Measurements from ENCODE around the gene MAP4K1. TPM values are rescaled to one million over a fixed set of nuclear protein-coding genes. Genes with fewer than 3 reads are reported as not detected.

MAP4K1 gene
- total RNA-seq, 1 experiment from 2014 or later = 2.3 TPM

- peak; percentile 71 for DNase-seq
- no peaks in the 10 kb centered on the region for H3K9me2 ChIP-seq (replicated peaks; ENCODE audit: low read length)
- H3K9ac ChIP-seq (ENCODE audit: low read length) = peak overlapping the region; percentile 100
- TF ChIP-seq EZH2 (IDR thresholded peaks at IDR 0.05; ENCODE audit: low read length, unreplicated experiment) (no peak), EZH2phosphoT487 (IDR thresholded peaks at IDR 0.05; ENCODE audit: borderline replicate concordance, low read length) (no peak)
- TF ChIP-seq, protein P1, sequence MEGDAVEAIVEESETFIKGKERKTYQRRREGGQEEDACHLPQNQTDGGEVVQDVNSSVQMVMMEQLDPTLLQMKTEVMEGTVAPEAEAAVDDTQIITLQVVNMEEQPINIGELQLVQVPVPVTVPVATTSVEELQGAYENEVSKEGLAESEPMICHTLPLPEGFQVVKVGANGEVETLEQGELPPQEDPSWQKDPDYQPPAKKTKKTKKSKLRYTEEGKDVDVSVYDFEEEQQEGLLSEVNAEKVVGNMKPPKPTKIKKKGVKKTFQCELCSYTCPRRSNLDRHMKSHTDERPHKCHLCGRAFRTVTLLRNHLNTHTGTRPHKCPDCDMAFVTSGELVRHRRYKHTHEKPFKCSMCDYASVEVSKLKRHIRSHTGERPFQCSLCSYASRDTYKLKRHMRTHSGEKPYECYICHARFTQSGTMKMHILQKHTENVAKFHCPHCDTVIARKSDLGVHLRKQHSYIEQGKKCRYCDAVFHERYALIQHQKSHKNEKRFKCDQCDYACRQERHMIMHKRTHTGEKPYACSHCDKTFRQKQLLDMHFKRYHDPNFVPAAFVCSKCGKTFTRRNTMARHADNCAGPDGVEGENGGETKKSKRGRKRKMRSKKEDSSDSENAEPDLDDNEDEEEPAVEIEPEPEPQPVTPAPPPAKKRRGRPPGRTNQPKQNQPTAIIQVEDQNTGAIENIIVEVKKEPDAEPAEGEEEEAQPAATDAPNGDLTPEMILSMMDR (conservative IDR thresholded peaks at IDR 0.05; ENCODE audit: low read depth, low read length) = no peak
- intact Hi-C loops (cut with micrococcal nuclease) = loop anchor here (10.0 kb wide), 1 partner anchor 54 kb away; no protein-coding TSS in a partner anchor
- H2AFZ ChIP-seq (ENCODE audit: low read length) = no peak overlapping the region
- POLR2A ChIA-PET (ENCODE audit: unreplicated experiment) = no interaction called here
- ATAC-seq = no peak
- H3K27ac ChIP-seq (ENCODE audit: low read length) = peak overlapping the region; percentile 81
- BruUV-seq (replicated peaks) = no TSS peak
- H3K9me3 ChIP-seq (ENCODE audit: low read length) = no peaks in the 10 kb centered on the region
- peaks cover 86% of the 10 kb centered on the region for H3K79me2 ChIP-seq (ENCODE audit: low read length)
- H3K4me1 ChIP-seq (ENCODE audit: insufficient read depth, low read length) = peaks cover 52% of the 10 kb centered on the region
- peaks cover 38% of the 10 kb centered on the region for H3K36me3 ChIP-seq (ENCODE audit: low read depth, low read length)
- CTCF ChIA-PET = no interaction called here
- no peaks in the 10 kb centered on the region for H3K27me3 ChIP-seq (ENCODE audit: low read length)
- peaks cover 66% of the 10 kb centered on the region for H4K20me1 ChIP-seq (ENCODE audit: low read length)
- H3K4me3 ChIP-seq (ENCODE audit: low read length) = peak overlapping the region; percentile 99
- no peaks in the 10 kb centered on the region for H3F3A ChIP-seq (ENCODE audit: low read length, unreplicated experiment)
- H3K4me2 ChIP-seq (ENCODE audit: low read length) = peak overlapping the region; percentile 94
Observed at GRCh38 chr19:38650911-38651584, 33.3 kb upstream of the MAP4K1 start.

- no peaks in the 10 kb centered on the region for H3K27me3 ChIP-seq (ENCODE audit: low read length)
- ChIA-PET CTCF (no interaction called here), POLR2A (ENCODE audit: unreplicated experiment) (interaction anchor here (0.6 to 0.8 kb wide), 2 partner anchors 33 to 756 kb away, joined by 3 to 4 read pairs; no protein-coding TSS in a partner anchor)
- H4K20me1 ChIP-seq (ENCODE audit: low read length) = peaks cover 59% of the 10 kb centered on the region
- no peaks in the 10 kb centered on the region for H3K9me2 ChIP-seq (replicated peaks; ENCODE audit: low read length)
- TF ChIP-seq EZH2 (IDR thresholded peaks at IDR 0.05; ENCODE audit: low read length, unreplicated experiment) (no peak), EZH2phosphoT487 (IDR thresholded peaks at IDR 0.05; ENCODE audit: borderline replicate concordance, low read length) (no peak)
- TF ChIP-seq, protein P1 (conservative IDR thresholded peaks at IDR 0.05; ENCODE audit: low read depth, low read length) = no peak
- intact Hi-C loops (cut with micrococcal nuclease) = loop anchor here (10.0 kb wide), 1 partner anchor 55 kb away; no protein-coding TSS in a partner anchor
- H3K4me1 ChIP-seq (ENCODE audit: insufficient read depth, low read length) = peaks cover 44% of the 10 kb centered on the region
- TSS peak; percentile 63 for BruUV-seq (replicated peaks)
- H3F3A ChIP-seq (ENCODE audit: low read length, unreplicated experiment) = no peaks in the 10 kb centered on the region
- no peak overlapping the region for H2AFZ ChIP-seq (ENCODE audit: low read length)
- peak overlapping the region; percentile 100 for H3K9ac ChIP-seq (ENCODE audit: low read length)
- peaks cover 78% of the 10 kb centered on the region for H3K79me2 ChIP-seq (ENCODE audit: low read length)
- H3K9me3 ChIP-seq (ENCODE audit: low read length) = no peaks in the 10 kb centered on the region
- peak; percentile 27 for ATAC-seq
- peaks cover 31% of the 10 kb centered on the region for H3K36me3 ChIP-seq (ENCODE audit: low read depth, low read length)
- no peak for DNase-seq
- peak overlapping the region; percentile 99 for H3K4me3 ChIP-seq (ENCODE audit: low read length)
- H3K4me2 ChIP-seq (ENCODE audit: low read length) = peak overlapping the region; percentile 94
- H3K27ac ChIP-seq (ENCODE audit: low read length) = peak overlapping the region; percentile 81
Observed at GRCh38 chr19:38650172-38650775, 32.5 kb upstream of the MAP4K1 start.

Measured in PC-3 (cell line).